ENCODE measurements around the gene PIM3.
"Not testable (repeated sequence)": the region's sequence is repeated elsewhere in the genome, so short reads cannot be mapped to it uniquely, and the experiment has no call there.

Gene PIM3

DNA sequence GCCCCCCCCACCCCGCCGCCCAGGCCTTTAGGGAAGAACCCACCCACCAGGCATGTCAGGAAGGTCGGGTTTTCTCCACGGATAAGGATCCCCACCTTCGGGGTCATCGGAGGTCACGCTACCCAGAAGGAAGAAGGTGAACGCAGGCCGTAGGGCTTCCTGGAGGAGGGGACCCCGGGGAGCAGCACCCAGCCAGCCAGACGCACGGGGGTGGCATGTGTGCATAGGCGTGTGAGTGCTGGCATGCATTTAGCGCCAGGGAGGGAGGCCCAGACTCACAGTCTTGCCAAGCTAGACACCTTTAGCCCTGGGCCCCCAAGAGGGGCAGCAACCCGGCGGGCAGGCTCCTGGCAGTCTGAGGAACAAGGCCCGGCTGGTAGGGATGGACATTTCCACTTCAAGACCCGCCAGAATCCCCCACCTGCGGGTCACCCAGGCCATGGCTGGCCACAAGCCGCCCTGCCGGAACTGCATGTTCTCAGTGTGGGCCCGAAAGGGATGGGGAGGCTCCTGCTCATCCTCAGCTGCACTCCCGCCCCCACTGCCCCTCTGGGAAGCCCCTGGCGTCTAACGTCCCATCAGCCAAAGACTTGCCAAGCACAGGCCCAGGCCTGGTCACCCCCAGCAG is 16.7 kb upstream of the PIM3 start:
- DNase-seq (ENCODE audit: low spot score) = no peak

DNA sequence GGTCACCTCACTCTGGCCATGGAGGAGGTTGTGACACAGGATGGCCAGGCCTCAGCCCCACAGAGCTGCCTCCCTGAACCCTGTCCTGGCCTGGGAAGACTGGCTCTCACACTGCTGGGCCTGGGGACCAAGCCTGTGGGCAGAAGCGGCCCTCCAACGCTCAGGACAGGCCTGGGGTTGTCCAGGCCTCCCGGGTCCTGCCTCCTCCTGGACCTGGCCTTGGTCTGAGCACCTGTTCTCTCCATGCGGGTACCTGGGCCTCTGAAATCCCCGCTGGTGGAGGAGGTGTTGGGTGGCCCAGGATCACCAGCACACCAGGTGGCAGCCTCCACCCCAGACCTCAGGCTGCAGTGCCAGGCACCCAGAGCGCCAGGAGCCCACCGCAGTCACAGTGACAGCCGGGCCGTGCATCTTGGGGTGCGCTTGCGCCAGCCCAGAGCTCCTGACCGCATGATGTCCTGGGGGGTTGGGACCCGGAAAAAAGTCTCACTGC is 16.1 kb upstream of the PIM3 start:
- no peak for DNase-seq (ENCODE audit: low spot score)

DNA sequence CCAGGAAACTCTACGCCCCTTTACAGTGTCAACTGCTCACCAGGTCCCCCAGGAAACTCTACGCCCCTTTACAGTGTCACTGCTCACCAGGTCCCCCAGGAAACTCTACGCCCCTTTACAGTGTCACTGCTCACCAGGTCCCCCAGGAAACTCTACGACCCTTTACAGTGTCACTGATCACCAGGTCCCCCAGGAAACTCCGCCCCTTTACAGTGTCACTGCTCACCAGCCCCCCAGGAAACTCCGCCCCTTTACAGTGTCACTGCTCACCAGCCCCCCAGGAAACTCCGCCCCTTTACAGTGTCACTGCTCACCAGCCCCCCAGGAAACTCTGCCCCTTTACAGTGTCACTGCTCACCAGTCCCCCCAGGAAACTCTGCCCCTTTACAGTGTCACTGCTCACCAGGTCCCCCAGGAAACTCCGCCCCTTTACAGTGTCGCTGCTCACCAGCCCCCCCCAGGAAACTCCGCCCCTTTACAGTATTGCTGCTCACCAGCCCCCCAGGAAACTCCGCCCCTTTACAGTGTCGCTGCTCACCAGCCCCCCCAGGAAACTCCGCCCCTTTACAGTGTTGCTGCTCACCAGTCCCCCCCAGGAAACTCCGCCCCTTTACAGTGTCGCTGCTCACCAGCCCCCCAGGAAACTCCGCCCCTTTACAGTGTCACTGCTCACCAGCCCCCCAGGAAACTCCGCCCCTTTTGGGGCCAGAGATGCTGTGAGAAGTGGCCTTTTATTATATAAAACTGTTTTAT is 15.4 kb upstream of the PIM3 start:
- not testable (repeated sequence) for DNase-seq (ENCODE audit: low spot score)

DNA sequence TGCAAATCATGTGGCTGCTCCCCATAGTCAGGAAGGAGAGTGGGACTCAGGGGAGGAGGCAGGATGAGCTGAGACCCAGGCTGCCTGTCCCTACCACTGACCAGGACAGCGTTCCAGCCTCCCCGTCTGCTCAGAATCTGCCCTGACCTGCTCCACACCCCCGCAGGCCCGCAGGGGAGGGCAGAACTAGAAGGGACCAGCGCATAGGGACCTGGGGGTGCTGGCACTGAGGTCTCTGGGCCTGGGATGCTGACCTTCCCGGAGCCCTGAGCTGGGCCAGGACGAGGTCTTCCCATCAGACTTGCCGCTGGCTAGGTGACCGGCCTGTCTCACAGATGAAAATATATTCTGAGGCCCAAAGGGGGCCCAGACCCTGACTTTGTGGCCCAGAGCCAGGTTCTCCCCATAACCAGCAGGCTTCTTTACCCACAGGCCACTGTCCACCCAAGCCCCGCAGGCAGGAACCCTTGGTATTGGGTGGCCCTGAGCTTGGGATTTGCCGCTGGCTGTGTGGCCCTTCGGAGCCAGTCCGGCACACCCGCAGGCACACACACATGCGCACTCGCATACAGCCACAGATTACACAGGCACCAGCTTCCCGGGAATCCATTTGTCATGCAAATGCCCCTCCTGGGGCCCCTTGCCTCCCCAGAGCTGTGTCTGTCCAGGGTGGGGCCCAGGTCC is 13.8 kb upstream of the PIM3 start:
- no peak for DNase-seq (ENCODE audit: low spot score)

DNA sequence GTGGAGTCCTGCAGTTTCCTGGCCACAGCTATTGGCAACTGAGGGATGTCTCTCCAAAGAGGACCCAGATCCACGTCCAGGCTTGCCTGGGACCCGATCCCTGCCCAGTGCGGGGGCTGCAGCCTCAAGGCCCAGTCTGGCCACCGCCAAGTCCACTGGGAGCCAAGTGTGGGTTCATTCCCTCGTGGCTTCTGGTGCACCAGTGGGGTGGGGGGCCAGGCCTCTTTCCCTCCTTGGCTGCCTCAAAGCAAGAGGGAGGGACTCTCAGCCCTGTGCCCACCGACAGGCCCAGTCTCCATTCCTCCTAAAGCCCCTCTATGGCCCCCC is 13.3 kb upstream of the PIM3 start:
- DNase-seq (ENCODE audit: low spot score) = no peak

DNA sequence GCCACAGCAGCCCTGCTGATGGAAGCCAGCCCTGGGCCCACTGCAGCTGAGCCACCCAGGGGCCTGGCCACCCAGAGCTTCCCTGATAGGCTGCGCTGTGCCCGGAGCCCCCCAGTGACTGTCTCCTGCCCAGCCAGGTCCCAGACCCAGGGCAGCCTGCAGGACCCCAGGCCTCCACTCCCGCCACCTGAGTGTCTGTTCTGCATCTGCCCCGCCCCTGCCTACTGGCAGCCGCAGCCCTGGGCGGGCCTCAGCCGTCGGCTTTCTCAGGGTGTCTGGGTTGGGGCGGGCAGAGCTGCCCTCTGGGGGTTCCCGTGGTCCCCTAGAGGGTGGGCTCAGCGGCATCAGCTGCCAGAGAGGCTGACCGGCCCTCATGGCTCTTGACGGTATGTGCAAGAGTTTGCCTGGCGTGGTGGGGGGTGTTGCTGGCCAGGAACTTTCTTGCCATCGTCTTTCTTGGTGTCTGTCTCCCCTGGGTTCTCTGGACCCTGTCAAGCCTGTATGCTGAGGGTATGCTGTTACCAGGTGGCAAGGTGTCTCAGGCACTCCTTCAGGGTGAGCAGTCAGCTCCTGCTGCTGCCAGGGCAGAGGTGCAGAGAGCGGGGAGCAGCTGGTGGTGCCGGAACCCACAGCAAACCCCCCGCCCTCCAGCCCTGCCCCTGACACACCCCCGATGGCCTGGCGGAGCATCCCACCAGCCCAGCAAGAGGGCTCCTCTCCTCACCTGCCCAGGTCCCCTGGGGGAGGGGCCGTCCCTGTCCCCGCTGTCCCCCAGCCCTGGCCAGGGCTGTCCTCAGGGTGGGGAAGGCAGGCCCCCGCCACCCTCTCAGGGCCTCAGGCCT is 12.2 kb upstream of the PIM3 start:
- no peak for DNase-seq (ENCODE audit: low spot score)

DNA sequence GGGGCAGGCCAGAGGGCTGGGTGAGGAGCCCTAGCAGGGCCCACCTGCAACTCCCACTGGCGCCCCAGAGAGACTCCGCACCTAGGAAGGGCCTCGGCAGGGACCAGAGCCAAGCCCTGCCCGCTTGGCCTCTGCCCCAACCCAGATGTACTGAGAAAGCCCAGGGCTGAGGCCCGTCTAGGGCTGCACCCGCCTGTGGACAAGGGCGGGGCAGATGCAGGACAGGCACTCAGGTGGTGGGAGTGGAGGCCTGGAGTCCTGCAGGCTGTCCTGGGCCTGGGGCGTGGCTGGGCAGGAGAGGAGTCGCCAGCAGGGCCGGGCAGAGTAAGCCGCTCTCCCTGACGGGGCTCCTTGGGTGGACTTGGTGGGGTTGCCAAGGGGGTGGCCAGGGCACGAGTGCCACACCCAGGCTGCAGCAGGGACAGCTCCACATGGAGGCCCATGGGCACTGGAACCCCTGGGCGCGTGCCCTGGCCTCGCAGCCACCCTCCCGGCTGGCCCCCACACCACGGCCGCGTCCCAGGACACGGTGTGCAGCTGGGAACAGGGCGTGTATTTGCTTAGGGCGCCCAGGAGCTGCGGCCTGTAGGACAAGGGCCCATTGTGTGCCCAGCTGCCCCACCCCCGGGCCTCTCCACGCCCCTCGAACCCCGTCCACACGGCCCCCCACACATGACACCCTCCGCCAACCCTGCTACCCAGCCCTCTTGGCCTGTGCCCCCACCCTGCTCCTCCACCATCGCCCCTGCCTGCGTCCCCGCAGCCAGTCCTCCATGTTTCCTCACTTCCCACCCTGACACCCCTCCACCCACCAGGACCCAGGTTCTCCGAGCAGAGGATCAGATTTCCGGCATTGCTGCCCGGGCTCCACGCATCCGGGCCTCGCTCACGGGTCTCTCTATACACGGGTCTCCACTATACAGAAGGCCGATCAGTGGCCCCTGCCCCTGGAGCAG is 11.3 kb upstream of the PIM3 start:
- no peak for DNase-seq (ENCODE audit: low spot score)

DNA sequence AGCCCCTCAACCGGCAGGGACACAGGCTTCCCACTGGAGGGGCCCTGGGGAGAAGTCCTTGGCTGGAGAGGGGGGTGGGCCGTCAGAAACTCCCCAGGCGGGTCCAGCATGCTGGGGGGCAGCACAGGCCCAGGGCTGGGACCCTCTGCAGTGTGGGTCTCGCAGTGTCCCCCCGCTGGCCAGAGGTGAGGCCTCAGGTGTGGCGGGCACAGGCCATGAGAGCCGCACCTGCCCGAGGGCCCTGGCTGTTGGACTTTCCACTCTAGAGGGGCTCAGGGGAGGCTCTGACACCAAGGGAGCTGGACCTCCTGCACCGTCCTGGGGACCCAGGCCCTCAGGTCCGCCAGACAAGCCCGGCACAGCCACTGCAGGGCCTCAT is 10.7 kb upstream of the PIM3 start:
- DNase-seq (ENCODE audit: low spot score) = no peak

DNA sequence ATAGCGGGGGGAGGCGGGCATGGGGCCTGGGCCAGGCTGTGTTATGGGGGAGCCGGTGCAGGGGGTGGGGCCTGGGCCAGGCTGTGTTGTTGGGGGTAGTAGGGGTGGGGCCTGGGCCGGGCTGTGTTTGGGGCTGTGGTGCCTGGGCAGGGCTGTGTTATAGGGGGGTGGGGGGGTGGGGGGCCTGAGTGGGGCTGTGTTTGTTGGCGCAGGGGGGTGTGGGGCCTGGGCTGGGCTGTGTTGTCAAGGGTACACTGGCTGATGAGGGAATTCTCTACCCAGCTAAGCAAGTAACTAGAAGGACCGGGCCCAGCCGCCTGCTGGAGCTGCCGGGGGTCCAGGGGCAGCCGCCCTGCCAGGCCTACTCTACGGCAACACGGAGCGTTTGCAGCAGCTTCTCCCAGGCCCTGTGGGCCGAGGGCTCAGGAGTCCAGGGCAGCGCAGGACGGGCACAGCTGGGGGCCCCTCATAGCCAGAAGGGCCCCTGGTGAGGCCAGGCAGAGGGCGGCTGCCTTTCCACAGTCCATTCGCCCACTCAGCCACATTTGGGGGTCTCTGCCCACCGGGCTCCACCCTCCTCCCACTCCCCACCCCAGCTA is 10.1 kb upstream of the PIM3 start:
- no peak for DNase-seq (ENCODE audit: low spot score)

DNA sequence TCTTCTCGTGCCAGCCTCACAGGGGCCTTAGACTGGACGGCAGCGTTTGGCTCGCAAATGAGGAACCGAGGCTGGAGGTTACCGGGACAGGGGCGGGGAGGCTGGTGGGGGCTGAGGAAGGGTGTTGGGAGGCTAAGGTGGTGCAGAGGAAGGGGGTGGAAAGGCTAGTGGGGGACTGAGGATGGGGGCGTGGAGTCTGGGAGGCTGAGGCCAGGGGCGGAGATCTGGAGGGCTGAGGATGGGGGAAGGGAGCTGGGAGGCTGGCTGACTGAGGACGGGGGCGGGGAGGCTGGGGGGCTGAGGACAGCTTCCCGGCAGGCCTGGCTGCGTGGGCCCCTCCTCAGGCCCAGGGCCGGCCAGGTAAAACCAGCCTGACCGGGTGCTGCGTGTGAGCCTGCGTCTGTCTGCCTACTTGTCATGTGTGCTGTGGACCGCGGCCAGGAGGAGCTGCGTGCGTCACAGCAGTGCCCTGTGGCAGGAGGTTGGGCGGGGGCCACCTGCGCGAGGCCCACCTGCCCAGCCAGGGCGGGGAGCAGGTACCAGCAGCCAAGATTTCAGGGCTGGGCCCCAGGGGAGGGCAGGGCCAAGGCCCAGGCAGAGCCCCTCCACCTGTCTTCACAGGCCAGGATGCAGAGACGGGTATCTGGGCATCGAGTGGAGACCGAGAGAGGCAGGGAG is 9.4 kb upstream of the PIM3 start:
- DNase-seq (ENCODE audit: low spot score) = no peak

DNA sequence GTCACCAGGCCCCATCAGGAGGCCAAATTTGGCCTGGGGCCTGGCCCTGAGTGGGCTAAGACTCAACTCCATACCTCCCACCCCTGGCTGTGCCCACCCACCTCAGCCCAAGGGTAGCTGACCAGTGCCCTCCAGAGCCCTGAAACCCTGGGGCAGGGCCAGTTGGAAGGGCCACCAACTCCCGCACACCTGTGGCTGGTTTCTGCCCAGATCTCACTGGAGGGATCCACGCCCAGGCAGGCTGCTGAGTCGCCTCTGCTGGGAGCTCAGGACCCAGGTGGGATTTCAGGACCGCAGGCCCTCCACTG is 8.9 kb upstream of the PIM3 start:
- DNase-seq (ENCODE audit: low spot score) = no peak

DNA sequence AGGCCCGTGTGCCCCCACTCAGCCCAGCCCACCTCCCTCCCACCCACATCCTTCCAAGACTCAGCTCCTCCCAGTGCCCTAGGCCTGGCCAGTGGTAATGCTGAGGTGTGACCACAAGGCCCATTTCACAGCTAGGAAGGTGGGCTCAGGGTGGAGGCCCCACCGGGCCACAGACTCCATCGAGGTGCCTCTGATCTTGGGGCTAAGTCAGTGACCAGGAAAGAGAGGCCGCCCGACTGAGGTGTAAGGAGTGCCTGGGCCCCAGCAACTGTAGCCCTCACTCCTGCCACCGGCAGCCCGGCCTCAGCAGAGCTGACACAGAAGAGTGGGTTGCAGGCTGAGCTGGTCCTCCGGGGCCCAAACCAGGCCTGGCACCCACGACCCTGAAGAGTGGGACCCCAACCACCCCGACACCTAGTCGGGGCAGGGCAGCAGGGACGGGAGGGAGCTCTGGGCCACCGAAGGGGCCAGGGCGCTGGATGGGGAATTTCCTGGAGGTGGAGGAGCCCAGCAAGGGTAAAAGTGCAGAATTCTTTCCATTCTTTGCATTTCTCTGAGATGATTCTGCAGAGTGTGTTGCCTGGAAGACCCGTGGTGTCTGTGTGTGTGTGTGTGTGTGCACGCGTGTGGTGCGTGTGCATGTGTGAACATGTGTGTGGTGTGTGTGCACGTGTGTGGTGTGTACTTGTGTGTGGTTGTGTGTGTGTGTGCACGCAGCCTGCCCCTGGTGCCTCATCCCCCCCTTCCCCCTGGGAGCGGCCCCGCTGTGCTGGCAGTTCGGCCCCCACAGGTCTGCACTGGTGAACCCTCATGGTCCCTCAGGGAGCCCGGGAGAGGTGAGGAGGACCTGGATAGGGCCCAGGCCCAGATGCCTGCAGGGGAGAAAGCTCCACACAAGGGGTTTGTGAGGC is 8.3 kb upstream of the PIM3 start:
- no peak for DNase-seq (ENCODE audit: low spot score)

DNA sequence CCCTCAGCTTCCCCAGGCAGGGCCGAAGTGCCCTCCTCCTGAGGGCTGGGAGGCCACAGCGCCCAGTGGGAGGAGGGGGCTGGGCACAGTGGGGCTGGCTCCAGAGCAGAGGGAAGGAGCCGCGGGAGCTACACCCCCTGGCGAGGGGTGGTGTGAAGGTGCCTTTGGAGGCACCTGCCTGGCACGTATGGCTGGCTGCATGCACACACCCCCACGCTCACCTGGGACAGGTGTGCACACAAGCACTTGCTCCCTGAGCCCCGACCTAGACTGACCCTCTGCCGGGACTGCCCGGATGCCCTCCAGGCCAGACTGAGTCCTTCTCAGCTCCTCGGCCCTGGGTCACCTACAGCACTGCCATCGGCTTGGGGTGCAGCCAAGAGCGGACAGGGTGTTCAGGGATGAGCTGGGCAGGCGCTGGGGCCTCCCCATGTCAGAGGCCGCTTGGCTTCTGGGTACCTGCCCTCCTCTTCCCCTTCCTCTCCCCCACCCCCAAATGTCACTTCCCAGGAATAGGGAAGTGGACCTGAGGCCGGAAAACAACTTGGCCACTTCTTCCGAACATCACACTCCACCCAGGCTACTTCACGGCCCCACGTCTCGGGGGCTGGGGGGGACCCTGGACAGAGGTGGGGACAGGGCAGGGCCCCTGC is 7.4 kb upstream of the PIM3 start:
- no peak for DNase-seq (ENCODE audit: low spot score)

DNA sequence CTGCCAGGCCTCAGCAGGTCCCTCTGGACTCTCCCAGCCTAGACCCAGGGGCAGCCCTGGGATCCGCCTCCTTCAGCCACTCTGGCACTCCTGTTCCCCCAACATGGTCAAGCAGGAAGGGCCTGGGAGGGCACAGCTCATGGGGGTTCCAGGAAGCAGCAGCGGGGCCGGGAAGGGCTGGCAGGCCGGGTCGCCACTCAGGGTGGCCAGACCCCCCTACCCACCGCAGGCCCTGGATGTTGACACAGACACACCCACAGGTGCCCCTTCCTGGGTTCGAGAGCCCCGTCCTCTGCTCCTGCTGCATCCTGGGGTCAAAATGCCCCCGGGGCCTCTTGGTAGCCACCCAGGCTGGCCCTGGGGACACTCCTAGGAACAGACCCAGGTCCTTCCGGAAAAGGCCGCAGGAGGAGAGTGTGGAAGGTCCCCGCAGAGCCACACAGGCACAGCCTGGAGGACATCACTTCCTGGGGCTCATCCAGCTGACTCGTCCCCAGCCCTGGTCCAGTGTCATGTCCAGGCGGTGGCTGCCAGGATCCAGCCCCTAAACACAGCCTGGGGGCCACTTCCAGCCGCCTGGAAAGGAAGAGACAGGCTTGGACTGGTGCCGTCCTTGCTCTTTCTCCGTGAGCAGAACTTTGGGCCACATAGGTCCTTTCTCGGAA is 6.8 kb upstream of the PIM3 start:
- no peak for DNase-seq (ENCODE audit: low spot score)

DNA sequence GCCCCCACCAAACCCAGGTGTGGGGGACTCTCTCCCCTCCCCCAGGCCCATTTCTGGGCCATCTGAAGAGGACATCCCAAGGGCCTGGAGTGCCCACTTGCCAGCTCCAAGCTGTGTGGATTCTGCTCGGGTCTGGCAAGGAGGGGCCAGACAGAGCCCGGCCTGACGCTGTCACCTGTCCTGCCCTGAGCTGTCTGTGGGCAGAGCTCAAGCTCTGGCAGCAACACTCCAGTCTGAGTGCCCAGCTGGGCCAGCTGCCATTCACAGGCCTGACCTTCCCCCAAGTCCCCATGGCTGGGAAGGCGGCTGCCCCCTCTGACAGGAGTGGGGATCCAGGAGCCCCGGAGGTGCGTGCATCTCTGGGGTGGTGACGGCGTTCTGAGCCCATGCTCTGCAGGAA is 6.2 kb upstream of the PIM3 start:
- DNase-seq (ENCODE audit: low spot score) = no peak

DNA sequence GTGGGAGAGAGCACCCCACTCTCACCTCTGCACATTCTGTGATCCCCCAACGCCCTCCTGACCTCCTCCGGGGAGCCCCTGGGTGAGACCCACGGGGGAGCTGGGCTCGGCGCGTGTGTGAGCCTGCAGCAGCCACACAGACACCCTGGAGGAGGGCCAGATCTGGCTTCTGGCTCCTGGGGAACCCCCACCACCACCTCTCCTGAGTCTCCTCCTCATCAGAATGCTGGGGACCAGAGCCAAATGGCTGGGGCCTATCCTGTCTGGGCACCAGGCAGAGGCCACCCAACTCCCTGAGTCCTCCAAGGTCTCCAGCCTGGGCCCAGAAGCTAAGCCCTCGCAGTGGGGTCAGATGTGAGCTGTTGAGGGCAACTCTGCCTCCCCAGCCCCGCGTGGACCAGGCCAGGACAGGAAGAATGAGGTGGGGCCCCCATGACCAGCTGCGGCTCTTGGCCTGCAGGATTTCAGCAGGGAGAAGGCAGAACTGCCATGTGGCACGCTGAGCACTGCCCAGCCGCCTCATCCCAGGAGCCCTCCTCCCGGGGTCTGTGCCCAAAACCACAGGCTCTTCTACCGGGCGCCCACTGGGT is 5.5 kb upstream of the PIM3 start:
- no peak for DNase-seq (ENCODE audit: low spot score)

DNA sequence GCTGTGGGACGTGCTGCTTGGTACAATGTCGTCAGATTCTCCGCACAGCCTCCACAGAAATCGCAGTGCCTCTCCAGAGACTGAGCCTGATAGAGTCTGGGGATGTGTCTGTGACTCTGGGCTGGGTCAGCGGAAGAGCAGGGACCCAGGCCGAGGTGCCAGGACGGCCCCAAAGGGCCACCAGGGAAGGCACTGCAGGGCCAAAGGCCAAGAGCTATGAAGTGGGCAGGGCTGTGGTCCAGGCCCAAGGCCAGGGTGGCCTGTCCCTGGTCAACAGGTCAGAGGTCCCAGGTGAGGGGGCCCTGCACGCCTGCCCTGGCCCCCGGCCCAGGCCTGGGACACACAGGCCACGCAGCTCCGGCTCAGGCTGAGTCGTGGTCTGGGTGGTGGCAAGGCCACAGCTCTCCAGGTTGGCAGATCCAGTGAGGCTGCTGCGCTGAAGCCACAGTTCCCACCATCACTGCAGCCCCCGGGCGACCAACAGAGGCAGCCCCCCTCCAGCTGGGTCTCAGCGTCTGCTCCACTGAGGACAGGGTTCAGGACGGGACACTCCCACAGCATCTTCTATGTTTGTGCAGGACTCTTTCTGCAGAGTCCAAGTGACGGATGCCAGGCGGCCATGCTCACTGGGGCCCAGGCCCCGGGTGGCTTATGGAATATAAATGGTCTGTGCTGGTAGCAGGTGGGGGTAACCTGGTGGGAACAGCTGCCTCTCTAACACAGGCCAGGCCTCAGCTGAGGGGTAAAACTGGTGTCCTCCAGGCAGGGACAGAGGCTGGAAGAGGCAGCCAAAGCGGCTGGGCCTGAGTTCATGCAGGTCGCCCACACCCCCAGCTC is 4.8 kb upstream of the PIM3 start:
- no peak for DNase-seq (ENCODE audit: low spot score)
